ENCODE measurements around the gene TBC1D12.
"Not testable (repeated sequence)": the region's sequence is repeated elsewhere in the genome, so short reads cannot be mapped to it uniquely, and the experiment has no call there.

Gene TBC1D12

DNA sequence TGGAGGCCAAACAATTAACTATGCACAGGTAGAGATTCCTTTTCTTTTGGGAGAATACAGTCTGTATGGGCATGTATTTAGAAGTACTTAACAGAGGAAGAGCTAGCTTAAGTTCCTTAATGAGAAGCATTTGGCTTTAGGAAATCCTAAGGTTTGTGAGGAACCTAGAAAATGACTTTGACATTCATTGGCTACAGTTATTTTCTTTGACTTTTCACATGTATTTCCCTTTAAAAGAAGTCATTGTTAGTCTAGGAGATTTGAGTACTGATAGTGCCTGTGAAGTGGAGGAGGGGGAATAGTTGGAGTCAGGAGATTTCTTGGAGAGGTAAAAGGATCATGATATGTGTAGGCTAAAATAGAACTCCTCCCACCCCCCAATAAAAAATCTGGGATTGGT is 146.9 kb downstream of the TBC1D12 start:
- no peak for DNase-seq

DNA sequence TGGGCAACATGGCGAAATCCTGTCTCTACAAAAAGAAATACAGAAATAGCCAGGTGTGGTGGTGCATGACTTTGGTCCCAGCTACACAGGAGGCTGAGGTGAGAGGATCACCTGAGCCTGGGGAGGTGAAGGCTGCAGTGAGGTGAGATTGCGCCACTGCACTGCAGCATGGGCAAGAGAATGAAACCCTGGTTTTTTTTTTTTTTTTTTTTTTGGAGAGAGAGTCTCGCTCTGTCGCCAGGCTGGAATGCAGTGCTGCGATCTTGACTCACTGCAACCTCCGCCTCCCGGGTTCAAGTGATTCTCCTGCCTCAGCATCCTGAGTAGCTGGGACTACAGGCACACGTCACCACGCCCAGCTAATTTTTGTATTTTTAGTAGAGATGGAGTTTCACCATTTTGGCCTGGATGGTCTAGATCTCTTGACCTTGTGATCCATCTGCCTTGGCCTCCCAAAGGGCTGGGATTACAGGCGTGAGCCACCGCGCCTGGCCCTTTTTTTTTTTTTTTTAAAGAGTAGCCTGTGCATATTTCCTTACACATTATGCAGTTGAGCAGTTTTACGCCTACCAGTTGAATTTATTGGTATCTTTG is 165.5 kb downstream of the TBC1D12 start:
- not testable (repeated sequence) for DNase-seq

DNA sequence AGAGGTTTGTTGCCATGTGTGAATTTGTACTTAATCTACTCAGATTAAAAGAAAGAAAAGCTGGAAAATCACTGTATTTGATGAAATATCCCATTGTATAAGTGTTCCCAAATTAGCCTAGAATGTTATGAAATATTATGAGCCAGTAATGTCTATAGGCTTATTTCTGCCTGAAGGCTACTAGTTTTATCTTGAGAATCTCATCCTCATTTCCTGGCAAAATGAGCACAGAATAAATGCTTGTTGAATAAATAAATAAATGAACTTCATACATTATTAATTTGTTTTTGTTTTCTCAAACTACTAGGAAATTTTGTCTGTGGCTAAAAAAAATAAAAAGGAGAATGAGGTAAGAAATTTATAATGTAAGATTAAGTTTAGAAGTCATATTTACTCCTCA is 168.7 kb downstream of the TBC1D12 start:
- DNase-seq, result no peak

DNA sequence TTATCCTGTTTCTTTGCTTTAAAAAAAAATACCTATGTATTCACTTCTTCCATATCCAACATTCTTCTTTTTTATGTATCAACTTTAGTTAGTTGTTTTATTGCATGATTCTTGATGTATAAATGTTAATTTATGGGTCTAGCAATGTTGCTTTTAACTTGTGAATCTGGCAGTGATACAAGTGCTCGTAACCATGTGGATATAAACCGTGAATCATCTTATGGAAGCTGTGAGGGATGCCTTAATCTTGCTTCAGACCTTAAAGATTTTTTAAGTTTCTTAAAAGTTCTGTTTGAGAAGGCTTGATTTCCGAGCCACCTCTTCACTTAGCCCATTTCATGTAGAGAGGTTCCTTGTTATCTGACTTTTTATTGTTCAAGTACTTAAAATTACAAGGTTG is 169.2 kb downstream of the TBC1D12 start:
- DNase-seq, result no peak

DNA sequence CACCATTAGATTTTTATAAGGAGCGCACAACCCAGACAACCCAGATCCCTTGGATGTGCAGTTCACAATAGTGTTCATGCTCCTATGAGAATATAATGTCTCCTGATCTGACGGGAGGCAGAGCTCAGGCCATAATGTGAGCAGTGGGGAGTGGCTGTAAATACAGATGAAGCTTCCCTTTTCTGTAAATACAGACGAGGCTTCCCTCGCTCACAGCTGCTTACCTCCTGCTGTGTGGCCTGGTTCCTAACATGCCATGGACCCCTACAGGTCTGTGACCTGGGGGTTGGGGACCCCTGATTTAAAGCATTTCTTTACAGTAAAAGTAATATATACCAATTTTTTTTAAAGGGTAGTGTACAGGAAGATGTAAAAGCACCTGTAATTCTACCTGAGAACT is 176.4 kb downstream of the TBC1D12 start:
- DNase-seq, result no peak

DNA sequence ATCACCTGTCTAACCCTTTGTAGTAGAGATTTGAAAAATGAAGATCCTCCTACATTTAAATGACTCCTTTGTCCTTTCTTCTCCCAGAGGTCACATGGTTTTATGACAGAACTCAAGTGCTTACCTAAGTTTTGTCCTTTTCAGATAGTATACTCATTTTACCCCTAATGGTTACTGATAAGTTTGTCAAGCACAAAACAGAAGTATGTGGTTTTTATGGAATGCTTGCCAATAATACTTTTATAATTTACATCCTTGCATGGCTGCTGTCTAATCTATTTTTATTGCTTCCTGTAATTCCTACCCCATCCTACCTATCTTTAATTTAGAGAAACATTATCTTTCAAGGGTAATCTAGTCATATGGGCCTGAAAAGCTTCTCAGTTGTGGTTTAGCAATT is 180.8 kb downstream of the TBC1D12 start:
- DNase-seq, result no peak

Data from activated naive CD4-positive, alpha-beta T cell treated with Interleukin-2 at 50 U/mL for 16 hours (primary cell).